ENCODE data around the gene ITPRID2. TPM values are rescaled to one million over a fixed set of nuclear protein-coding genes. Genes with fewer than 3 reads are reported as not detected.

The ITPRID2 gene
- total and polyA plus RNA-seq, 12 donors = 25.5 to 103 (median 79.8) TPM

DNA sequence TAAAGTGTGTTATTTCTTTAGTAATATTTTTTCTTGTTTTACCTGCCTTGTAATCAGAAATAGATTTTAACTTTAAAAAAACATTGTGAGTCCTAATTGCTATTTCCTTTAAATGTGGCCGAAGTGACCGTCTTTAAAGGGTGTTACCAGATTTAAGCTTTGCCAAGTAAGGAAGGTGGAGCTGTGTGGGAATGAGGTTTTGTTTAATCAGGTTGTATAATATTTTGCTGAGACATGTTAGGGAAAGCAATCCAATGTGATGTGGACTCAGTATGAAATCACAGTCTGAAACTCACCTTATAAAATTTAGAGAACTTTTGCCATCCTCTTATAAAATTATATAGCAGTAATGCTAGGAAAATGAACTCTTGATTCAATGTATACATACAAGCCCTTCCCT lies 32.9 kb upstream of the ITPRID2 start:
- Histone ChIP-seq H3K27ac (no peak overlapping the region), H3K4me3 (no peak overlapping the region), H3K9me3 (replicated peaks in 1 of 3) (no peaks in the 10 kb centered on the region), H3K36me3 (replicated peaks in 1 of 2) (no peaks in the 10 kb centered on the region), H3K27me3 (no peaks in the 10 kb centered on the region), H3K4me1 (replicated peaks in 1 of 2) (no peaks in the 10 kb centered on the region)
- TF ChIP-seq, protein P1, sequence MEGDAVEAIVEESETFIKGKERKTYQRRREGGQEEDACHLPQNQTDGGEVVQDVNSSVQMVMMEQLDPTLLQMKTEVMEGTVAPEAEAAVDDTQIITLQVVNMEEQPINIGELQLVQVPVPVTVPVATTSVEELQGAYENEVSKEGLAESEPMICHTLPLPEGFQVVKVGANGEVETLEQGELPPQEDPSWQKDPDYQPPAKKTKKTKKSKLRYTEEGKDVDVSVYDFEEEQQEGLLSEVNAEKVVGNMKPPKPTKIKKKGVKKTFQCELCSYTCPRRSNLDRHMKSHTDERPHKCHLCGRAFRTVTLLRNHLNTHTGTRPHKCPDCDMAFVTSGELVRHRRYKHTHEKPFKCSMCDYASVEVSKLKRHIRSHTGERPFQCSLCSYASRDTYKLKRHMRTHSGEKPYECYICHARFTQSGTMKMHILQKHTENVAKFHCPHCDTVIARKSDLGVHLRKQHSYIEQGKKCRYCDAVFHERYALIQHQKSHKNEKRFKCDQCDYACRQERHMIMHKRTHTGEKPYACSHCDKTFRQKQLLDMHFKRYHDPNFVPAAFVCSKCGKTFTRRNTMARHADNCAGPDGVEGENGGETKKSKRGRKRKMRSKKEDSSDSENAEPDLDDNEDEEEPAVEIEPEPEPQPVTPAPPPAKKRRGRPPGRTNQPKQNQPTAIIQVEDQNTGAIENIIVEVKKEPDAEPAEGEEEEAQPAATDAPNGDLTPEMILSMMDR (IDR thresholded peaks at IDR 0.05) = no peak
- no peak for TF ChIP-seq POLR2A (IDR thresholded peaks at IDR 0.05)
- intact Hi-C loops (cut with DNase I) = no loop called here
- no peak for DNase-seq
- WGBS, 4 donors = 81 to 90% (median 87%) methylated on average over 2 of the region's 2 CpGs

DNA sequence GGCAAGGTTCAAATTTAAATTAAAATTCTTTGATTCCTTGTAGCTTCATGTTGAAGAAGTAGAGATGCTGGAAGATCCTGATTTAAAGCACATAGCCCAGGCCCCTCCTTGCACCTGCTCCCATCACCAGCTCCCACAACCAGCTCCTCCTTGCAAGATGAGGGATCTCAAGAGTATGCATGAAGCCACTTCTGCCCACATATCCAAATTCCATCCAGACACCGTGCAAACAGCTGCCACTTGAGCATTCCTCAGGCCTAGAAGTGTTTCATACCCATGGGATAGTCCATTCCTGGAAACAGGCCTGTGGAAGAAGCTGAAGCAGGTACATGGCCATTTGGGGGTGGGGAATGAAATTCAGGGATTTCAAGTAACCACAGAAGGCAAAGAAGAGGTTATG lies 32.4 kb upstream of the ITPRID2 start:
- Histone ChIP-seq H3K9me3 (replicated peaks in 1 of 3) (no peaks in the 10 kb centered on the region), H3K4me1 (replicated peaks in 1 of 2) (no peaks in the 10 kb centered on the region), H3K27me3 (no peaks in the 10 kb centered on the region), H3K27ac (no peak overlapping the region), H3K4me3 (no peak overlapping the region), H3K36me3 (replicated peaks in 1 of 2) (no peaks in the 10 kb centered on the region)
- WGBS, 4 donors = 33 to 77% (median 71%) methylated on average over 1 of the region's 1 CpG
- TF ChIP-seq POLR2A (IDR thresholded peaks at IDR 0.05) = no peak
- TF ChIP-seq, protein P1 (IDR thresholded peaks at IDR 0.05) = no peak
- no peak for DNase-seq
- intact Hi-C loops (cut with DNase I) = no loop called here

DNA sequence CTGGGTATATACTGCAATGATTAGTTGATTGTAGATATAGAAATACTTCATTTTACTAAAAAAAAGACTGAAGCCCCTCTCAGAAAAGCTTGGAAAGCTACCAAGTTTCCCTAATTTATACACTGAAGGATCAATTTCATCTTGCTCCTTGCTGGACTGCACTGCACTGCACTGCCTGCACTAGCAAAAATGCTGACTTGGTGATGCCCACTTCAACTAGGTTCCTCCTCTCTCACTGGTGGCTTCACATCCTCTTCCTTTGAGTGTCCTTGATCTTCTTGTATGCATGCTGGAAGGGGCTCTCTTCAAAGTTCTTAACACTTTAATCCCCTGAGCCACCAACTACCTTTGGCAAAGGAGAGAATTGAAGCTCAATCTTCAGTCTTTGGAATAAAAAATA lies 31.7 kb upstream of the ITPRID2 start:
- TF ChIP-seq POLR2A (IDR thresholded peaks at IDR 0.05) = no peak
- TF ChIP-seq, protein P1 (IDR thresholded peaks at IDR 0.05) = no peak
- no peaks in the 10 kb centered on the region for H3K4me1 ChIP-seq (replicated peaks in 1 of 2)
- H3K4me3 ChIP-seq = no peak overlapping the region
- no peak overlapping the region for H3K27ac ChIP-seq
- no peaks in the 10 kb centered on the region for H3K27me3 ChIP-seq
- no peaks in the 10 kb centered on the region for H3K36me3 ChIP-seq (replicated peaks in 1 of 2)
- intact Hi-C loops (cut with DNase I) = no loop called here
- H3K9me3 ChIP-seq (replicated peaks in 1 of 3) = no peaks in the 10 kb centered on the region
- no peak for DNase-seq

DNA sequence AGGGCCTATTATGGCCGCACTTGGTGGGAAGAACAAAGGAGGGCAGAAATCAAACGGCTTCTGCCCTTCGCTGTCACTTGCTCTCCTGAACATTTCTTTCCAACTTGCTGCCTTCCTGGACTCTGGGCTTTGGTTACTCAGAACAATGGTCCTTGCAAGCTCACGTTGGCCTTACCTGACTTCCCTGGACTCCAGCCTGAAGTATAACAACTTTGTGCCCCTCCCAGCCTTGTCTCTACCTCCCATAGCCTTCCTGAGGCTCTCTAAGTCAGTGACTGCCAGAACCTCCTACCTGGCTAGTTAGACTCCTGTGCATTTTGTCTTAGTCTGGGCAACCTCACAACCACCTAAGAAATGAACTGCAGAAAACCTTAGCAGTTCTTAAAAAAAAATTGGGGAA lies 30.2 kb upstream of the ITPRID2 start:
- Histone ChIP-seq H3K4me3 (no peak overlapping the region), H3K4me1 (replicated peaks in 1 of 2) (no peaks in the 10 kb centered on the region), H3K27me3 (no peaks in the 10 kb centered on the region), H3K36me3 (replicated peaks in 1 of 2) (no peaks in the 10 kb centered on the region), H3K9me3 (replicated peaks in 1 of 3) (no peaks in the 10 kb centered on the region), H3K27ac (no peak overlapping the region)
- DNase-seq = no peak
- intact Hi-C loops (cut with DNase I) = no loop called here
- WGBS, 4 donors = 86 to 93% (median 91%) methylated on average over 4 of the region's 4 CpGs
- no peak for TF ChIP-seq POLR2A (IDR thresholded peaks at IDR 0.05)
- TF ChIP-seq, protein P1 (IDR thresholded peaks at IDR 0.05) = no peak

Data from adrenal gland (tissue), 12 donors.